ENCODE results near the gene LRMDA. TPM values are rescaled to one million over a fixed set of nuclear protein-coding genes. Genes with fewer than 3 reads are reported as not detected.

LRMDA gene
- total and polyA plus RNA-seq, 12 donors = 30.7 to 132 (median 78.1) TPM

GRCh38 chr10:75418712-75419111 is 12.7 kb upstream of the LRMDA start:
- H3K36me3 ChIP-seq (replicated peaks in 1 of 2) = no peaks in the 10 kb centered on the region
- intact Hi-C loops (cut with DNase I) = no loop called here
- TF ChIP-seq, protein P1, sequence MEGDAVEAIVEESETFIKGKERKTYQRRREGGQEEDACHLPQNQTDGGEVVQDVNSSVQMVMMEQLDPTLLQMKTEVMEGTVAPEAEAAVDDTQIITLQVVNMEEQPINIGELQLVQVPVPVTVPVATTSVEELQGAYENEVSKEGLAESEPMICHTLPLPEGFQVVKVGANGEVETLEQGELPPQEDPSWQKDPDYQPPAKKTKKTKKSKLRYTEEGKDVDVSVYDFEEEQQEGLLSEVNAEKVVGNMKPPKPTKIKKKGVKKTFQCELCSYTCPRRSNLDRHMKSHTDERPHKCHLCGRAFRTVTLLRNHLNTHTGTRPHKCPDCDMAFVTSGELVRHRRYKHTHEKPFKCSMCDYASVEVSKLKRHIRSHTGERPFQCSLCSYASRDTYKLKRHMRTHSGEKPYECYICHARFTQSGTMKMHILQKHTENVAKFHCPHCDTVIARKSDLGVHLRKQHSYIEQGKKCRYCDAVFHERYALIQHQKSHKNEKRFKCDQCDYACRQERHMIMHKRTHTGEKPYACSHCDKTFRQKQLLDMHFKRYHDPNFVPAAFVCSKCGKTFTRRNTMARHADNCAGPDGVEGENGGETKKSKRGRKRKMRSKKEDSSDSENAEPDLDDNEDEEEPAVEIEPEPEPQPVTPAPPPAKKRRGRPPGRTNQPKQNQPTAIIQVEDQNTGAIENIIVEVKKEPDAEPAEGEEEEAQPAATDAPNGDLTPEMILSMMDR (IDR thresholded peaks at IDR 0.05) = no peak
- TF ChIP-seq POLR2A (IDR thresholded peaks at IDR 0.05) = no peak
- no peaks in the 10 kb centered on the region for H3K4me1 ChIP-seq (replicated peaks in 1 of 2)
- WGBS, 4 donors = 92 to 96% (median 94%) methylated on average over 8 of the region's 8 CpGs
- H3K27me3 ChIP-seq = no peaks in the 10 kb centered on the region
- H3K27ac ChIP-seq = no peak overlapping the region
- H3K4me3 ChIP-seq = no peak overlapping the region
- DNase-seq = peak in 1 of 7 donors; percentile 27
- H3K9me3 ChIP-seq (replicated peaks in 1 of 3) = no peaks in the 10 kb centered on the region

DNA sequence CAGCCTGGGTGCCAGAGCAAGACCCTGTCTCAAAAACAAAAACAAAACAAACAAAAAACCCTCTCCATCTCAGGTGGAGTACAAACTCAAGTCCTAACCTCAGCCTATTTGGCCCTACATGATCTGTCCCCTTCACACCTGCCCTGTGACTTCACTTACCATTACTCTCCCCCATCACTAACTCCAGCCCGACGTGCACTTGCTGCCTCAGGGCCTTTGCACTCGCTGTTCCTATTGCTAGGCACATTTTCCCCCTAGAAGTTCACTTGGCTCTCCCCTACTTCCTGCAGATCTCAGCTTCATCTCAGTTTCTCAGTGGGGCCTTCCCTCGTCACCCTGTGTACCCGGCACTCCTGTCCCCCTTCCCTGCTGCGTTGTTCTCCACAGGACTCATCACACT is 8.5 kb upstream of the LRMDA start:
- Histone ChIP-seq H3K36me3 (replicated peaks in 1 of 2) (no peaks in the 10 kb centered on the region), H3K27ac (no peak overlapping the region), H3K4me3 (no peak overlapping the region), H3K9me3 (replicated peaks in 1 of 3) (no peaks in the 10 kb centered on the region), H3K27me3 (no peaks in the 10 kb centered on the region), H3K4me1 (replicated peaks in 1 of 2) (peaks cover 4 to 12% of the 10 kb centered on the region in 2 donors)
- intact Hi-C loops (cut with DNase I) = no loop called here
- DNase-seq = peak in 2 of 7 donors; percentile 7 to 9
- WGBS, 4 donors = 95 to 97% (median 96%) methylated on average over 6 of the region's 6 CpGs
- no peak for TF ChIP-seq POLR2A (IDR thresholded peaks at IDR 0.05)
- TF ChIP-seq, protein P1 (IDR thresholded peaks at IDR 0.05) = no peak

GRCh38 chr10:75424571-75424970 is 6.9 kb upstream of the LRMDA start:
- Histone ChIP-seq H3K4me1 (replicated peaks in 1 of 2) (peaks cover 21 to 28% of the 10 kb centered on the region in 2 donors), H3K4me3 (no peak overlapping the region), H3K9me3 (replicated peaks in 1 of 3) (no peaks in the 10 kb centered on the region), H3K36me3 (replicated peaks in 1 of 2) (no peaks in the 10 kb centered on the region), H3K27me3 (no peaks in the 10 kb centered on the region), H3K27ac (no peak overlapping the region)
- intact Hi-C loops (cut with DNase I) = no loop called here
- no peak for TF ChIP-seq POLR2A (IDR thresholded peaks at IDR 0.05)
- TF ChIP-seq, protein P1 (IDR thresholded peaks at IDR 0.05) = no peak
- DNase-seq = peak in 1 of 7 donors; percentile 21
- 69 to 80% (median 73%) methylated on average over 2 of the region's 2 CpGs for WGBS, 4 donors

DNA sequence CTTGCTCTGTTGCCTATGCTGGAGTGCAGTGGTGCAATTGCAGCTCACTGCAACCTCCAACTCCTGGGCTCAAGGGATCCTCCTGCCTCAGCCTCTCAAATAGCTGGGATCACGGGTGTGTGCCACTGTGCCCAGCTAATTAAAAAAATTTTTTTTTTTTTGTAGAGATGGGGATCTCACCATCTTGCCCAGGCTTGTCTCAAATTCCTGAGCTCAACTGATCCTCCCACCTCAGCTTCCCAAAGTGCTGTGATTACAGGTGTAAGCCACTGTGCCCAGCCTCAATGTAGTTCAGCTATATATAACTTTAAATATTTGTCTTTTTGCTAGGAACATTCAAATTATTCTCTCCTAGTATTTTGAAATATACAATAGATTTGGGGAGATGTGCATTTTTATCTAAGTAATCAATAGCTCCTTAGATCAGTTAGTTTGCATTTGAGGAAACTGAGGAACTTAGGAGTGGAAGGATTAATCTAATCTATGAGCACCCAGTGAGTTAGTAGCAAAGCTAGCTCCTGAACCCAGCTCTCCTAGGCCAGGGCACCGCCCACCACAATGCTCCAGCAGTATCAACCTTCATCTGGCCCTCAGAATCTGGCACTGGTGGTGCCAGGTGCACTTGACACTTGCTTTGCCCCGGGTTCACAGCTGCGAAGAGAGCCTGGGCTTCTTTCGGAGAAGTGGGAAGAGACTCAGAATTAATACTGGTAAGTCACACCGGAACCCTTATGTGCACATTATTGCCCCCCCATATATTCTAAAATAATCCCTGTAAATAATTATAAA is 5.9 kb upstream of the LRMDA start:
- H3K27me3 ChIP-seq = no peaks in the 10 kb centered on the region
- no peaks in the 10 kb centered on the region for H3K36me3 ChIP-seq (replicated peaks in 1 of 2)
- H3K9me3 ChIP-seq (replicated peaks in 1 of 3) = no peaks in the 10 kb centered on the region
- no peak overlapping the region for H3K27ac ChIP-seq
- intact Hi-C loops (cut with DNase I) = no loop called here
- WGBS, 4 donors = 93 to 100% (median 96%) methylated on average over 6 of the region's 6 CpGs
- no peak overlapping the region for H3K4me3 ChIP-seq
- TF ChIP-seq, protein P1 (IDR thresholded peaks at IDR 0.05) = no peak
- no peak for TF ChIP-seq POLR2A (IDR thresholded peaks at IDR 0.05)
- peak in 1 of 7 donors; percentile 14 for DNase-seq
- peaks cover 30 to 37% of the 10 kb centered on the region in 2 donors for H3K4me1 ChIP-seq (replicated peaks in 1 of 2)

All from adrenal gland (tissue), 12 donors.